ENCODE results near the gene C7orf25. TPM values are rescaled to one million over a fixed set of nuclear protein-coding genes. Genes with fewer than 3 reads are reported as not detected.

C7orf25 gene
- total RNA-seq, 1 experiment from 2014 or later = 10.0 TPM

DNA sequence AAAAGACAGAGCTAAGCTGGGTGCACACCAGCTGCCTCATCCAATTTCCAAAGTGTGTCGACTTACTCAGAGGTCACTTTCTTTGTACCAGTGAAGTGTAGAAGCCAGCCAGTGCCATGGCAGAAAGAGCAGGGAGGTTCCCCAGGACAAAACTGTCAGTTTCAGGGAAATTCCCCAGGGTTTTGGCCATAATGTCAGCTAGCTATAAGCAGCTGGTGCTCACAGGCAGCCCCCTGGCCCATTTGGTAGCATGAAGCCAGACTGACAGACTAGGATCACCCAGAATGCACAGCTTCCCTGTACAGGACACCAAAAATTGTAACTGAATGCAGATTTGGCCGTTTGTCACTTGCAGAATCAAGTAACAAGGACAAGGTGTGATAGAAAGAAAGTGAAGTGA is 48.9 kb upstream of the C7orf25 start:
- ATAC-seq (no peak), DNase-seq (ENCODE audit: low read depth, low spot score) (no peak)
- no peaks in the 10 kb centered on the region for H3K4me1 ChIP-seq (ENCODE audit: control insufficient read depth, insufficient read depth, low read length)
- POLR2A ChIA-PET = no interaction called here
- TF ChIP-seq TCF7L2 (IDR thresholded peaks at IDR 0.05; ENCODE audit: low read depth, low read length) (no peak), POLR2AphosphoS5 (IDR thresholded peaks at IDR 0.05; ENCODE audit: low read depth, low read length) (no peak), SIN3A (IDR thresholded peaks at IDR 0.05; ENCODE audit: borderline replicate concordance, insufficient read depth, low read depth, low read length) (no peak)
- TF ChIP-seq, protein P1, sequence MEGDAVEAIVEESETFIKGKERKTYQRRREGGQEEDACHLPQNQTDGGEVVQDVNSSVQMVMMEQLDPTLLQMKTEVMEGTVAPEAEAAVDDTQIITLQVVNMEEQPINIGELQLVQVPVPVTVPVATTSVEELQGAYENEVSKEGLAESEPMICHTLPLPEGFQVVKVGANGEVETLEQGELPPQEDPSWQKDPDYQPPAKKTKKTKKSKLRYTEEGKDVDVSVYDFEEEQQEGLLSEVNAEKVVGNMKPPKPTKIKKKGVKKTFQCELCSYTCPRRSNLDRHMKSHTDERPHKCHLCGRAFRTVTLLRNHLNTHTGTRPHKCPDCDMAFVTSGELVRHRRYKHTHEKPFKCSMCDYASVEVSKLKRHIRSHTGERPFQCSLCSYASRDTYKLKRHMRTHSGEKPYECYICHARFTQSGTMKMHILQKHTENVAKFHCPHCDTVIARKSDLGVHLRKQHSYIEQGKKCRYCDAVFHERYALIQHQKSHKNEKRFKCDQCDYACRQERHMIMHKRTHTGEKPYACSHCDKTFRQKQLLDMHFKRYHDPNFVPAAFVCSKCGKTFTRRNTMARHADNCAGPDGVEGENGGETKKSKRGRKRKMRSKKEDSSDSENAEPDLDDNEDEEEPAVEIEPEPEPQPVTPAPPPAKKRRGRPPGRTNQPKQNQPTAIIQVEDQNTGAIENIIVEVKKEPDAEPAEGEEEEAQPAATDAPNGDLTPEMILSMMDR (IDR thresholded peaks at IDR 0.05) = no peak
- TF ChIP-seq, protein P2, sequence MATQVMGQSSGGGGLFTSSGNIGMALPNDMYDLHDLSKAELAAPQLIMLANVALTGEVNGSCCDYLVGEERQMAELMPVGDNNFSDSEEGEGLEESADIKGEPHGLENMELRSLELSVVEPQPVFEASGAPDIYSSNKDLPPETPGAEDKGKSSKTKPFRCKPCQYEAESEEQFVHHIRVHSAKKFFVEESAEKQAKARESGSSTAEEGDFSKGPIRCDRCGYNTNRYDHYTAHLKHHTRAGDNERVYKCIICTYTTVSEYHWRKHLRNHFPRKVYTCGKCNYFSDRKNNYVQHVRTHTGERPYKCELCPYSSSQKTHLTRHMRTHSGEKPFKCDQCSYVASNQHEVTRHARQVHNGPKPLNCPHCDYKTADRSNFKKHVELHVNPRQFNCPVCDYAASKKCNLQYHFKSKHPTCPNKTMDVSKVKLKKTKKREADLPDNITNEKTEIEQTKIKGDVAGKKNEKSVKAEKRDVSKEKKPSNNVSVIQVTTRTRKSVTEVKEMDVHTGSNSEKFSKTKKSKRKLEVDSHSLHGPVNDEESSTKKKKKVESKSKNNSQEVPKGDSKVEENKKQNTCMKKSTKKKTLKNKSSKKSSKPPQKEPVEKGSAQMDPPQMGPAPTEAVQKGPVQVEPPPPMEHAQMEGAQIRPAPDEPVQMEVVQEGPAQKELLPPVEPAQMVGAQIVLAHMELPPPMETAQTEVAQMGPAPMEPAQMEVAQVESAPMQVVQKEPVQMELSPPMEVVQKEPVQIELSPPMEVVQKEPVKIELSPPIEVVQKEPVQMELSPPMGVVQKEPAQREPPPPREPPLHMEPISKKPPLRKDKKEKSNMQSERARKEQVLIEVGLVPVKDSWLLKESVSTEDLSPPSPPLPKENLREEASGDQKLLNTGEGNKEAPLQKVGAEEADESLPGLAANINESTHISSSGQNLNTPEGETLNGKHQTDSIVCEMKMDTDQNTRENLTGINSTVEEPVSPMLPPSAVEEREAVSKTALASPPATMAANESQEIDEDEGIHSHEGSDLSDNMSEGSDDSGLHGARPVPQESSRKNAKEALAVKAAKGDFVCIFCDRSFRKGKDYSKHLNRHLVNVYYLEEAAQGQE (IDR thresholded peaks at IDR 0.05; ENCODE audit: insufficient read depth in 1 of 2, low read depth in 2 of 2, low read length in 1 of 2) = no peak
- H3K27me3 ChIP-seq (ENCODE audit: control insufficient read depth, insufficient read depth, low read length) = peaks cover 5% of the 10 kb centered on the region; the same call in 1 of the 2 replicates
- H3K36me3 ChIP-seq (ENCODE audit: control insufficient read depth, insufficient read depth, low read length) = no peaks in the 10 kb centered on the region
- no peak overlapping the region for H3K27ac ChIP-seq (ENCODE audit: low read length)
- in situ Hi-C loops (cut with HindIII; ENCODE audit: low pct_unique_long_range_greater_than_20kb, low sequenced_read_pairs) (no loop called here), intact Hi-C loops (cut with micrococcal nuclease; ENCODE audit: unreplicated experiment) (no loop called here)
- BruUV-seq (replicated peaks) = no TSS peak
- H3K9me3 ChIP-seq (ENCODE audit: control insufficient read depth, insufficient read depth, low read depth, low read length) = peaks cover 3% of the 10 kb centered on the region; the same call in 1 of the 2 replicates
- H3K4me3 ChIP-seq (ENCODE audit: low read depth in 2 of 2, low read length in 2 of 2) = no peak overlapping the region
- CTCF ChIA-PET = no interaction called here

DNA sequence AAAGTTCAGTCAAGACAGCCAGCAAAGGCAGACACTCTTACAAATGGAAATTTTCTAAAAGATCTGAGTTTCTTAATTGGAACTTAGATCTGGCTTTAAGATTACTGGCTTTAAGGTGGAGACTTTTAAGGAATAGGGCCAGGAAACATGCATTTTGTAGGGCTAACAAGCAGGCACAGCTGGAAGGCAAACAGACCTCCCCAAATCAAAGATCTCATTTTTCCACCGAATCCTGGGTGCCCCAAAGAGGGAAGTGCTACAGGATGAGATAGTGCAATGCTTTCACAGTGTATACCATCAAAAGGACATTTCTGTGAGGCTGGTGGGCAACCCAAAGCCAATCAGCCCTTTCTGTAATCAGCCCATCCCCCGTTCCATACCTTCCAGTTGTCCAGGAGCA is 47.7 kb upstream of the C7orf25 start:
- no TSS peak for BruUV-seq (replicated peaks)
- no peaks in the 10 kb centered on the region for H3K36me3 ChIP-seq (ENCODE audit: control insufficient read depth, insufficient read depth, low read length)

More for the DNA sequence above, 47.7 kb upstream of the C7orf25 start:
- no peak for DNase-seq (ENCODE audit: low read depth, low spot score)
- in situ Hi-C loops (cut with HindIII; ENCODE audit: low pct_unique_long_range_greater_than_20kb, low sequenced_read_pairs) = no loop called here
- Histone ChIP-seq H3K27me3 (ENCODE audit: control insufficient read depth, insufficient read depth, low read length) (peaks cover 5% of the 10 kb centered on the region; the same call in 1 of the 2 replicates), H3K4me1 (ENCODE audit: control insufficient read depth, insufficient read depth, low read length) (no peaks in the 10 kb centered on the region), H3K9me3 (ENCODE audit: control insufficient read depth, insufficient read depth, low read depth, low read length) (peaks cover 3% of the 10 kb centered on the region; the same call in 1 of the 2 replicates), H3K27ac (ENCODE audit: low read length) (no peak overlapping the region), H3K4me3 (ENCODE audit: low read depth in 2 of 2, low read length in 2 of 2) (no peak overlapping the region)
- intact Hi-C loops (cut with micrococcal nuclease; ENCODE audit: unreplicated experiment) = no loop called here
- TF ChIP-seq, protein P1 (IDR thresholded peaks at IDR 0.05) = no peak
- no peak for TF ChIP-seq TCF7L2 (IDR thresholded peaks at IDR 0.05; ENCODE audit: low read depth, low read length)
- no peak for TF ChIP-seq POLR2AphosphoS5 (IDR thresholded peaks at IDR 0.05; ENCODE audit: low read depth, low read length)
- TF ChIP-seq, protein P2 (IDR thresholded peaks at IDR 0.05; ENCODE audit: insufficient read depth in 1 of 2, low read depth in 2 of 2, low read length in 1 of 2) = no peak
- no peak for TF ChIP-seq SIN3A (IDR thresholded peaks at IDR 0.05; ENCODE audit: borderline replicate concordance, insufficient read depth, low read depth, low read length)
- POLR2A ChIA-PET = no interaction called here
- ATAC-seq = no peak
- CTCF ChIA-PET = no interaction called here
